Gastroesophageal sphincter (tissue), 4 donors: Measurements from ENCODE around the gene ADM2. TPM values are rescaled to one million over a fixed set of nuclear protein-coding genes. Genes with fewer than 3 reads are reported as not detected.
A peak's percentile ranks its signal among the peaks of the same experiment; 100 is the strongest.

Experiments used
- ATAC-seq: fragments of 150-250 bp; one replicate; pipeline ENCODE4 v1.9.1; 2016; ENCODE audit warnings: mild to moderate bottlenecking, moderate library complexity
- H3K27ac ChIP-seq, 4 donors: fragments of 200-600 bp; sonication (generic) in 3 of 4; 1 replicate in 3 of 4; 2 replicates in 1 of 4; pipeline ENCODE4 v1.5.1; 2016 to 2019
- H3K27me3 ChIP-seq: fragments of 200-600 bp; sonication (generic); one replicate; pipeline ENCODE4 v1.5.1; 2019
- H3K36me3 ChIP-seq, 2 donors: fragments of 200-600 bp; sonication (generic); one replicate each; pipeline ENCODE4 v1.5.1; 2019; ENCODE audit warnings: control low read depth in 1 of 2
- H3K4me1 ChIP-seq, 3 donors: fragments of 200-600 bp; sonication (generic); 1 replicate in 2 of 3; 2 replicates in 1 of 3; pipeline ENCODE4 v1.5.1; 2016 to 2019; ENCODE audit warnings: control low read depth in 2 of 3
- H3K4me3 ChIP-seq, 2 donors: fragments of 200-600 bp; sonication (generic); one replicate each; pipeline ENCODE4 v1.5.1; 2019; ENCODE audit warnings: mild to moderate bottlenecking in 1 of 2, moderate library complexity in 1 of 2
- H3K9me3 ChIP-seq, 3 donors: fragments of 200-600 bp; sonication (generic); one replicate each; pipeline ENCODE4 v1.5.1; 2017 to 2019; ENCODE audit warnings: control low read depth in 2 of 3
- CTCF ChIP-seq, 4 experiments: fragments of 200-600 bp in 2 of 4; fragments of 450-650 bp in 2 of 4; sonication (generic) in 1 of 4; IDR thresholded peaks; one replicate each; pipeline ENCODE4 v1.5.1; 2017 to 2019; ENCODE audit warnings: antibody characterized with exemption in 4 of 4, mild to moderate bottlenecking in 2 of 4, moderate library complexity in 2 of 4
- EP300 ChIP-seq: sonication (generic); formaldehyde crosslinking; IDR thresholded peaks from one replicate; pipeline ENCODE4 v1.6.1; 2017; ENCODE audit warnings: antibody characterized with exemption, mild to moderate bottlenecking
- POLR2A ChIP-seq, 2 donors: fragments of 450-650 bp; IDR thresholded peaks; one replicate each; pipeline ENCODE4 v1.6.1; 2017; ENCODE audit warnings: antibody characterized with exemption in 2 of 2, mild to moderate bottlenecking in 2 of 2, moderate library complexity in 1 of 2
- POLR2AphosphoS5 ChIP-seq: sonication (generic); formaldehyde crosslinking; IDR thresholded peaks from one replicate; pipeline ENCODE4 v1.6.1; 2017; ENCODE audit warnings: antibody characterized with exemption
- WGBS, 2 donors: methylation state at CpG; one replicate each; pipeline ENCODE4 v1.1.5; 2018; ENCODE audit warnings: low coverage in 1 of 2; 5-methylcytosine and 5-hydroxymethylcytosine counted together
- total RNA-seq, 4 donors: library from RNA; depleted of rRNA; stranded (reverse); fragments of >200 nt; gene quantifications; one replicate each; pipeline ENCODE4 v1.1.0, GENCODE V29; 2016

ADM2 gene
- total RNA-seq, 4 donors from 2014 or later = 0.40 TPM; not detected in 3

DNA sequence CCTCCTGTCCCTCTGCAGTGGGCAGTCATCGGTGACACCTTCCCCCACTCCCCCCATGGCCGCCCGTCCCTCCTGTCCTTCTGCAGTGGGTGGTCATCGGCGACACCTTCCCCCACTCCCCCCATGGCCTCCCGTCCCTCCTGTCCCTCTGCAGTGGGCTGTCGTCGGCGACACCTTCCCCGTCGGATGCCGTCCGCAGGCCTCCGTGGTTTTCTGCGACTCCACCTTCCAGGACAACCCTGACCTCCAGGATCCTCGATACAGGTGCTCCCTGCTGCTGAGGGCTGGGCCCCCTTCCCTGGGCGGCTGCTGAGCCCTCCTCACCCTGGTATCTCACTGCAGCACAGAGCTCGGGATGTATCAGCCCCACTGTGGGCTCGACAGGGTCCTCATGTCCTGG is 7.5 kb downstream of the ADM2 start:
- TF ChIP-seq POLR2AphosphoS5 = no peak
- no peak for TF ChIP-seq EP300
- no peak for TF ChIP-seq CTCF (IDR thresholded peaks at IDR 0.05)
- no peak for TF ChIP-seq POLR2A (IDR thresholded peaks at IDR 0.05)
- no peak overlapping the region for H3K4me3 ChIP-seq
- no peaks in the 10 kb centered on the region for H3K9me3 ChIP-seq
- H3K27ac ChIP-seq = no peak overlapping the region
- no peaks in the 10 kb centered on the region for H3K36me3 ChIP-seq
- ATAC-seq = no peak
- H3K4me1 ChIP-seq = no peaks in the 10 kb centered on the region
- H3K27me3 ChIP-seq = peaks cover 57% of the 10 kb centered on the region
- 69 to 80% methylated on average over 2 to 9 of the region's 19 CpGs for WGBS, 2 donors

DNA sequence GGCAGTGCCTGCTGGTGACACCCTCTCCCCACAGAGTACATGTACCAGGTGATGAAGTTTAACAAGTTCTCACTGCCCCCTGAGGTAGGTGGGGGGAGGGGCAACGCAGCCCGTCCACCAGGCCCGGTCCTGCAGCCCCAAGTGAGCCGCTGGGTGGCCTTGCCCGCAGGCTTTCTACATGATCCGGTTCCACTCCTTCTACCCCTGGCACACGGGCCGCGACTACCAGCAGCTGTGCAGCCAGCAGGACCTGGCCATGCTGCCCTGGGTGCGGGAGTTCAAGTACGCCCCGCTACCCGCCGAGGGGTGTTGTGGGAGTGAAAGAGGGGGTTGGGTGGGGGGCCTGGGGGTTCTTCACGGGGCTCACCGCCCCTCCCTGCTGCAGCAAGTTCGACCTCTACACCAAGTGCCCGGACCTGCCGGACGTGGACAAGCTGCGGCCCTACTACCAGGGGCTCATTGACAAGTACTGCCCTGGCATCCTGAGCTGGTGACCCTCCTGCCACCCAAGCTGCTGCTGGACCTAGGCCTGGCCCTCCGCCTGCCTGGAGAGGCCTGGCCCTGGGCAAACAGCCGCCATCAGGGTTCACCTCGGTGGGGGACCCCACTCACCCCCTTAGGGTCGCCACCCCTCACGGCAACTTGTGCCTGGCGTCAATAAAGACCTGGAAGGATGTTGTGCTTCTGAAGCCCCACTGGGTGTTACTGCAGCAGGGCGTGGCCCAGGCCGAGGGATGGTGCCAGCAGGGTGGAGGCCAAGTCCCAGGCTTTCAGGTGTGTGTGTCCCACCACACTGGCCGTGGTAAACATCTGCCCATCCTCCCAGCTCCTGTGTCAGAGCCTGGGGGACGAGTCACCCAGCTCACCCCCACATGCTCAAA is 8.3 kb downstream of the ADM2 start:
- ATAC-seq = no peak
- Histone ChIP-seq H3K27ac (no peak overlapping the region), H3K4me1 (no peaks in the 10 kb centered on the region), H3K27me3 (peaks cover 50% of the 10 kb centered on the region), H3K4me3 (no peak overlapping the region), H3K36me3 (no peaks in the 10 kb centered on the region), H3K9me3 (no peaks in the 10 kb centered on the region)
- 0 to 70% methylated on average over 1 to 2 of the region's 31 CpGs for WGBS, 2 donors
- TF ChIP-seq EP300 = no peak
- TF ChIP-seq POLR2AphosphoS5 = no peak
- TF ChIP-seq POLR2A (IDR thresholded peaks at IDR 0.05) = no peak
- TF ChIP-seq CTCF (IDR thresholded peaks at IDR 0.05) = no peak

DNA sequence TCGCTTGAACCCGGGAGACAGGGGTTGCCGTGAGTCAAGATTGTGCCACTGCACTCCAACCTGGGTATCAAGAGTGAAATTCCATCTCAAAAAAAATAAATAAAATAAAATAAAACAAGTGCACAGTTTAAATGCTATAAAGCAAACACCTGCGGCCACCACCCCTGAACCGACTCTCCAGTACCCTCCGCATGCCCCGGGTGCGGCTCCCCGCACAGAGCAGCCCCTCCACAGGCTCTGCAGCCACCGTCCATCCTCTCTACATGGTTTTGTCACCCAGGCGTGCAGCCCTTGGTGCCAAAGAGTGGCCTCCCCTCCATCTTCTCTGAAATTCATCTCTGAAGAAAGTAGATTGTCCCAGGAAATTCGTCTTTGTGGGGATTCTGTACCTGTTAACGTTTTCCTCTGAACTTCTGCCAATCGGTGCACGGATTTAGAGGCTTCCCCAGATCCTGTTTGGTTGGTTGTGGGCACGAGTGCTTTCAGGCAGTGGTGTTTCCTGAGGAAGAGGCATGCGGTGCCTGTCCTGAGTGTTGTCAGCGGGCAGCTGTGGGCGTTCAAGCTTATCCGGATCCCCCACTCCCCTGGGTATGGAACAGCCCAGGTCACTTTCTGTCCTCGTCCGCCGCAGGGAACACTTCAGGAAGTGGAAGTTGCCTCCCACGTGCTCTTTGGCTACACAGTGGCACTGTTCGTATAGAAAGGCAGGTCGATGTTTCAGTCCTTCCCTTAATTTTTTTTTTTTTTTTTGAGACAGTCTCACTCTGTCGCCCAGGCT is 9.4 kb downstream of the ADM2 start:
- Histone ChIP-seq H3K27ac (no peak overlapping the region), H3K9me3 (no peaks in the 10 kb centered on the region), H3K27me3 (peaks cover 38% of the 10 kb centered on the region), H3K4me1 (no peaks in the 10 kb centered on the region), H3K36me3 (no peaks in the 10 kb centered on the region), H3K4me3 (no peak overlapping the region)
- TF ChIP-seq EP300 (no peak), POLR2A (IDR thresholded peaks at IDR 0.05) (no peak), POLR2AphosphoS5 (no peak)
- WGBS, 2 donors = 69 to 73% methylated on average over 11 to 17 of the region's 27 CpGs
- ATAC-seq = no peak

DNA sequence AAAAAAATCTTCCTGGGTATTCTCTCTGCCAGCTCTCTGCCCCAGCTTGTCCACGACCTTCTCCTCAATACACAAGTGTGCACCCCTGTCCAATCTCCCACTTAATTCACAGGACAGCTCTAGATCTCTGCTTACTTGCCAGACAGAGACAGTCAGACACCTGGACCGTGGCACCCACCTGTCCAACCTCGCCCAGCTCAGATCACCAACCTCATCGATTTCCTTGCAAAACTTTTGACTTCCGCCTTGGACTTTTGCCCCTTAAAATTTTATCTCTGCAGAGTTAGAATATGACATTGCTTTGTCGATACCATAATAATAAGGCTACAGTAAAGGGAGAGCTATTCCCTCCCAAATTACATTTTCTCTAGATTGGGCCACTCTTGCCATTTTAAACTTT is 15.8 kb downstream of the ADM2 start:
- H3K4me1 ChIP-seq = peaks cover 0 to 7% (median 0%) of the 10 kb centered on the region in 3 donors
- H3K4me3 ChIP-seq = no peak overlapping the region
- peaks cover 0 to 2% of the 10 kb centered on the region in 2 donors for H3K36me3 ChIP-seq
- H3K9me3 ChIP-seq = no peaks in the 10 kb centered on the region
- WGBS, 2 donors = 86 to 88% methylated on average over 6 of the region's 6 CpGs
- TF ChIP-seq EP300 (no peak), POLR2A (IDR thresholded peaks at IDR 0.05) (no peak), POLR2AphosphoS5 (no peak), CTCF (IDR thresholded peaks at IDR 0.05) (no peak)
- H3K27me3 ChIP-seq = no peaks in the 10 kb centered on the region
- ATAC-seq = no peak
- no peak overlapping the region for H3K27ac ChIP-seq

GRCh38 chr22:50498322-50498890 is 17.1 kb downstream of the ADM2 start:
- 13 to 16% methylated on average over 5 to 12 of the region's 13 CpGs for WGBS, 2 donors
- H3K4me1 ChIP-seq = peaks cover 0 to 7% (median 0%) of the 10 kb centered on the region in 3 donors
- TF ChIP-seq POLR2AphosphoS5 = no peak
- TF ChIP-seq EP300 = no peak
- TF ChIP-seq CTCF (IDR thresholded peaks at IDR 0.05) = peak in 3 of 4 experiments; percentile 41 to 58 (median 49)
- no peak for TF ChIP-seq POLR2A (IDR thresholded peaks at IDR 0.05)
- no peak overlapping the region for H3K27ac ChIP-seq
- H3K4me3 ChIP-seq = no peak overlapping the region
- H3K27me3 ChIP-seq = no peaks in the 10 kb centered on the region
- ATAC-seq = peak; percentile 68
- H3K9me3 ChIP-seq = no peaks in the 10 kb centered on the region
- H3K36me3 ChIP-seq = peaks cover 0 to 15% of the 10 kb centered on the region in 2 donors
